ENCODE data around the gene PKDCC. TPM values are rescaled to one million over a fixed set of nuclear protein-coding genes. Genes with fewer than 3 reads are reported as not detected.
"Not testable (repeated sequence)": the region's sequence is repeated elsewhere in the genome, so short reads cannot be mapped to it uniquely, and the experiment has no call there.

The PKDCC gene
- total RNA-seq, 1 donor from 2014 or later, result not detected

DNA sequence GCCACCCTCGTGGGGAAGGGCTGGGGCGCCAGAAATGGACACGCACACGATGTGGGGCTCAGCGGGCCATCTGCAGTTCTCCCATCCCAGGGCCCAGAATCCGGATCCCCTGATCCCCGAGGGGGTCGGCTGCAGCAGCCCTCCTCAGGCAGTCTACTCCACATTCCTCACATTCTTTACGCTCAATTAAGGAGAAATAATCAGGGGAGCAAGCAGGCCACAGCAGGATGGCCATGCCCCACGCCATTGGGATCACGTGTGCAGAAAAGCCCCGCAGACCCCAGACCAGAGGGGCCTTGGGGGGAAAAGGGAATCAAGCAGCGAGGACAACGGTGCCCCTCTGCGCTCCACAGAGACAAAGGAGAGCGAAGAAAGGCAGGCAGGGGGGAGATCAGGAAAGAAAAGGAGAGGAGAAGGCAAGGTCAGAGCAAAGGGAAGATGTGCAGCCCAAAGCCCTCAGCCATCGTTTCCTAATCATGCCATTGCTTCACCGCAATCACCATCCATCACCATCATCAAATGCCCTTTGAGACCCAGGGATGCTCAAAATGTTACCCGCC, 17.5 kb upstream of the PKDCC start:
- ChIA-PET POLR2A (interaction anchor here (0.6 kb wide), 1 partner anchor 26 kb away, joined by 5 read pairs; no protein-coding TSS in a partner anchor), CTCF (no interaction called here)
- H3K9me3 Mint-ChIP-seq, result no peaks in the 10 kb centered on the region
- H3K27ac Mint-ChIP-seq, result no peak overlapping the region
- H3K4me3 Mint-ChIP-seq, result no peak overlapping the region
- TF ChIP-seq, protein P1, sequence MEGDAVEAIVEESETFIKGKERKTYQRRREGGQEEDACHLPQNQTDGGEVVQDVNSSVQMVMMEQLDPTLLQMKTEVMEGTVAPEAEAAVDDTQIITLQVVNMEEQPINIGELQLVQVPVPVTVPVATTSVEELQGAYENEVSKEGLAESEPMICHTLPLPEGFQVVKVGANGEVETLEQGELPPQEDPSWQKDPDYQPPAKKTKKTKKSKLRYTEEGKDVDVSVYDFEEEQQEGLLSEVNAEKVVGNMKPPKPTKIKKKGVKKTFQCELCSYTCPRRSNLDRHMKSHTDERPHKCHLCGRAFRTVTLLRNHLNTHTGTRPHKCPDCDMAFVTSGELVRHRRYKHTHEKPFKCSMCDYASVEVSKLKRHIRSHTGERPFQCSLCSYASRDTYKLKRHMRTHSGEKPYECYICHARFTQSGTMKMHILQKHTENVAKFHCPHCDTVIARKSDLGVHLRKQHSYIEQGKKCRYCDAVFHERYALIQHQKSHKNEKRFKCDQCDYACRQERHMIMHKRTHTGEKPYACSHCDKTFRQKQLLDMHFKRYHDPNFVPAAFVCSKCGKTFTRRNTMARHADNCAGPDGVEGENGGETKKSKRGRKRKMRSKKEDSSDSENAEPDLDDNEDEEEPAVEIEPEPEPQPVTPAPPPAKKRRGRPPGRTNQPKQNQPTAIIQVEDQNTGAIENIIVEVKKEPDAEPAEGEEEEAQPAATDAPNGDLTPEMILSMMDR (IDR thresholded peaks at IDR 0.05), result no peak
- intact Hi-C loops (cut with micrococcal nuclease), result no loop called here
- H3K36me3 Mint-ChIP-seq (ENCODE audit: low read depth), result no peaks in the 10 kb centered on the region
- peaks cover 23% of the 10 kb centered on the region for H3K4me1 Mint-ChIP-seq
- H3K27me3 Mint-ChIP-seq, result peaks cover 6% of the 10 kb centered on the region
- ATAC-seq (ENCODE audit: low read depth) (no peak), DNase-seq (no peak)

DNA sequence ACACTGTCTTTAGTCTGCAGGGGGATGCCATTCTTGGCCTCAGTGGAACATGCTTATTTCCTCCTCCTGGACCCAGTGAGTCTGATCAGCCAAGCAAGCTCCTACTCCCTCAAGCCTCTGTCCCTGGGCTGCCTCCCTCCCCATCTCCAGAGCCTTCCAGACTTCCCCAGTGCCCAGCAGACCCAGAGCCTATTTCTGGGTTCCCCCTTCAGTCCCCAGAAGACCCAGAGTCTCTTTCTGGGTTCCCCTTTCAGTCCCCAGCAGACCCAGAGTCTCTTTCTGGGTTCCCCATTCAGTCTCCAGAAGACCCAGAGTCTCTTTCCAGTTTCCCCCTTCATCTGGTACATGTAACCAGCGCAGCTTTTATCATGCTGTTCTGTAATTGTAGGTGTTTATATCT, 17.0 kb upstream of the PKDCC start:
- Mint-ChIP-seq H3K27me3 (peaks cover 6% of the 10 kb centered on the region), H3K4me1 (peaks cover 23% of the 10 kb centered on the region), H3K9me3 (no peaks in the 10 kb centered on the region), H3K36me3 (ENCODE audit: low read depth) (no peaks in the 10 kb centered on the region), H3K4me3 (no peak overlapping the region), H3K27ac (no peak overlapping the region)
- ChIA-PET CTCF (no interaction called here), POLR2A (interaction anchor here (0.6 kb wide), 1 partner anchor 27 kb away, joined by 5 read pairs; no protein-coding TSS in a partner anchor)
- DNase-seq (no peak), ATAC-seq (ENCODE audit: low read depth) (no peak)
- intact Hi-C loops (cut with micrococcal nuclease), result no loop called here
- TF ChIP-seq, protein P1 (IDR thresholded peaks at IDR 0.05), result no peak

DNA sequence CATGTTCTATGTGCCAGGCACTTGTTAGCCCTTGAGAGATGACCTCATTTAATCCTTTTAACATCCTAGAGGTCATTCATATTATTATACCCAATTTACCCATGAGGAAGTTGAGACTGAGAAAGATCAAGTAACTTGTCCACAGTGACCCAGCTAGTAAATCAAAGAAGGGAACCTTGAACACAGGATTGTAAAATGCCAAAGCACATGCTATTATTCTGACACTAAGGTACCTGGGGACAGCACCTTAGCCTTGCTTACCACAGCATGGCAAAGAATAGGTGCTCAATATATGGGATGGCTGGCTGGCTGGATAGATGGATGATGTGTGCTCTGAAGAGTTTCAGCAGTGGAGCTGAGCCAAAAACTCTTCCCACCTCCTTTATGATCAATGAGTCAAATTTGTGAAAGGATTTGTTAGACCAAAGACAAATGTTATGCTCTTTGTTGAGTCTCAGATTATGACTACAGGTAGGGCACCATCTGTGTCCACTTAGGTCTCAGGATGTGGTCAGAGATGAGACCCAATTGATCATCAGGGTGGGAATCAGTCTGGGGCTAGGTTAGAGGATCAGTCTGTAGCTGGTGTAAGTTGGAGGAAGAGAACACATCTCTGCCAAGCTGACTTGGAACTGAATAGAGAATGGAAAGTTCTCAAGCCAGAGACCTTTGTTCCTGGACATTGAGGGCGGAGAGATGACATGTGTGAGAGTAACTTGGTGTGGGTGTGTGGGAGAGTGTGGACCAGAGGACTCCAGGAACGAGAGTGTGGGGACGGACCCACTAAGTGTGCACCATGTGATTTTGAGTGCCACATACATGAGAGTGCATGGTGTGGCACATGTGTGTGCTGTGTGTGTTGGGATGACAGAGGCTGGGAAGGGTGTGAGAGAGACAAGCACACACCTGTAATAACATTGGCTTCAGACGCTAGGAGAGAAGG, 16.3 kb upstream of the PKDCC start:
- Mint-ChIP-seq H3K36me3 (ENCODE audit: low read depth) (no peaks in the 10 kb centered on the region), H3K9me3 (no peaks in the 10 kb centered on the region), H3K4me1 (peaks cover 23% of the 10 kb centered on the region), H3K27ac (no peak overlapping the region), H3K4me3 (no peak overlapping the region), H3K27me3 (peaks cover 6% of the 10 kb centered on the region)
- POLR2A ChIA-PET, result no interaction called here
- TF ChIP-seq, protein P1 (IDR thresholded peaks at IDR 0.05), result no peak
- CTCF ChIA-PET, result no interaction called here
- no peak for ATAC-seq (ENCODE audit: low read depth)
- DNase-seq, result no peak
- intact Hi-C loops (cut with micrococcal nuclease), result no loop called here

DNA sequence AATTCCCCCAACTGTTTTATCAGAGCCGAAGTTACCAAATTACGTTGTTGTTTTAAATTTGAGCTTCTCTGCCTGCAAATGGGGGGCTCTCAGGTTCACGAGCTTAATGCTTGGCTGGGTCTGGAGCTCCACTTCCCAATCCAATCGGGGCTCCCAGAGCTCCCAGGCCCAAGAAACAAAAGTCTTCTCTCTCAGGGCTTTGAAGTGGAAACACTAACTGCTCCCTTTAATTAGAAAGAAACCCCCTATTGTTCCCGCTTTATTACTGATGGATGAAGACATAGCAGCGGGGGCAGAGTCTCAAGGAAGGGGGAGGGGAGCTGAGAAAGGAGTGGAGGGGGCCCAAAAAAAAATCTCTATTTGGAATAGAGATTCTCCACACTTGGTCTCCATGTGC, 15.6 kb upstream of the PKDCC start:
- intact Hi-C loops (cut with micrococcal nuclease), result no loop called here
- ChIA-PET POLR2A (no interaction called here), CTCF (no interaction called here)
- H3K27ac Mint-ChIP-seq, result no peak overlapping the region
- no peak overlapping the region for H3K4me3 Mint-ChIP-seq
- no peaks in the 10 kb centered on the region for H3K36me3 Mint-ChIP-seq (ENCODE audit: low read depth)
- H3K27me3 Mint-ChIP-seq, result peaks cover 6% of the 10 kb centered on the region
- ATAC-seq (ENCODE audit: low read depth) (no peak), DNase-seq (no peak)
- peaks cover 23% of the 10 kb centered on the region for H3K4me1 Mint-ChIP-seq
- TF ChIP-seq, protein P1 (IDR thresholded peaks at IDR 0.05), result no peak
- no peaks in the 10 kb centered on the region for H3K9me3 Mint-ChIP-seq

DNA sequence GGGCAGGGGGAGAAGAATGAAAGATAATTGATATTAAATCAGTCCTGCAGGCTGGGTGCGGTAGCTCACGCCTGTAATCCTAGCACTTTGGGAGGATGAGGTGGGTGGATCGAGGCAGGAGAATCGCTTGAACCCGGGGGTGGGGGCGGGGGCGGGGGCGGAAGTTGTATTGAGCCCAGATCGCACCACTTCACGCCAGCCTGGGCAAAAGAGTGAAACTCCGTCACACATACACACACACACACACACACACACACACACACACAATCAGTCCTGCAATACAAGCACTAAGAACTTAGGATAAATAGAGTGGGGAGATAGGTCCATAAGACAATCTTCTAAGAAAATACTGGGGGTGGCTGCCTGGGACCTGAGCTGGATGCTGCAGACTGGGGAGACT, 15.1 kb upstream of the PKDCC start:
- Mint-ChIP-seq H3K9me3 (no peaks in the 10 kb centered on the region), H3K27ac (no peak overlapping the region), H3K36me3 (ENCODE audit: low read depth) (no peaks in the 10 kb centered on the region), H3K27me3 (peaks cover 6% of the 10 kb centered on the region), H3K4me3 (no peak overlapping the region), H3K4me1 (peaks cover 22% of the 10 kb centered on the region)
- intact Hi-C loops (cut with micrococcal nuclease), result no loop called here
- DNase-seq (no peak), ATAC-seq (ENCODE audit: low read depth) (no peak)
- TF ChIP-seq, protein P1 (IDR thresholded peaks at IDR 0.05), result no peak
- ChIA-PET POLR2A (no interaction called here), CTCF (no interaction called here)

DNA sequence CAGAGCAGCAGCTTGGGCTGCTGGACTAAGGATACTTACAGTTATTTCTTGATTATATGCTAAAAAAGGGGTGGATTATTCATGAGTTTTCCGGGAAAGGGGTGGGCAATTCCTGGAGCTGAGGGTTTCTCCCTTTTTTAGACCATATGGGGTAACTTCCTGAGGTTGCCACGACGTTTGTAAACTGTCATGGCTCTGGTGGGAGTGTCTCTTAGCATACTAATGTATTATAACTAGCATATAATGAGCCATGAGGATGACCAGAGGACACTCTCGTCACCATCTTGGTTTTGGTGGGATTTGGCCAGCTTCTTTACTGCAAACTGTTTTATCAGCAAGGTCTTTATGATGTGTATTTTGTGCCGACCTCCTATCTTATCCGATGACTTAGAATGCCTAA, 13.7 kb upstream of the PKDCC start:
- DNase-seq; H3K9me3 Mint-ChIP-seq; POLR2A ChIA-PET; H3K27ac Mint-ChIP-seq; ATAC-seq (ENCODE audit: low read depth); intact Hi-C loops (cut with micrococcal nuclease); H3K27me3 Mint-ChIP-seq; CTCF ChIA-PET; H3K4me1 Mint-ChIP-seq; H3K36me3 Mint-ChIP-seq (ENCODE audit: low read depth); H3K4me3 Mint-ChIP-seq: not testable (repeated sequence)

Data from activated B cell treated with CpG ODN at 0.5 μM for 24 hours (primary cell).